ENCODE measurements around the gene GOLGA7B. TPM values are rescaled to one million over a fixed set of nuclear protein-coding genes. Genes with fewer than 3 reads are reported as not detected.

The GOLGA7B gene
- total RNA-seq, 4 donors from 2014 or later: 0.29 to 2.3 (median 0.63) TPM

GRCh38 chr10:97889461-97890265, 40.0 kb downstream of the GOLGA7B start:
- TF ChIP-seq CTCF (IDR thresholded peaks at IDR 0.05 in 4 of 5, conservative IDR thresholded peaks at IDR 0.05 in 1 of 5) (no peak), POLR2A (IDR thresholded peaks at IDR 0.05) (no peak)

GRCh38 chr10:97891497-97892167, 42.0 kb downstream of the GOLGA7B start:
- ATAC-seq: peak in 1 of 2 donors; percentile 28
- TF ChIP-seq POLR2A (IDR thresholded peaks at IDR 0.05) (no peak), CTCF (IDR thresholded peaks at IDR 0.05 in 4 of 5, conservative IDR thresholded peaks at IDR 0.05 in 1 of 5) (no peak)
- H3K9me3 ChIP-seq: no peaks in the 10 kb centered on the region
- H3K27ac ChIP-seq: no peak overlapping the region
- no peaks in the 10 kb centered on the region for H3K36me3 ChIP-seq
- DNase-seq: no peak
- in situ Hi-C loops (cut with MboI; ENCODE audit: low sequenced_read_pairs in 4 of 4): no loop called here
- H3K27me3 ChIP-seq: no peaks in the 10 kb centered on the region
- H3K4me3 ChIP-seq: no peak overlapping the region
- intact Hi-C loops (cut with DNase I; ENCODE audit: low total_unique reads): no loop called here
- H3K4me1 ChIP-seq: peaks cover 0 to 4% of the 10 kb centered on the region in 2 donors

More at GRCh38 chr10:97889461-97890265, 40.0 kb downstream of the GOLGA7B start:
- H3K4me1 ChIP-seq: peaks cover 0 to 4% of the 10 kb centered on the region in 2 donors
- no peak for ATAC-seq
- H3K4me3 ChIP-seq: no peak overlapping the region
- H3K27ac ChIP-seq: no peak overlapping the region
- intact Hi-C loops (cut with DNase I; ENCODE audit: low total_unique reads) (no loop called here), in situ Hi-C loops (cut with MboI; ENCODE audit: low sequenced_read_pairs in 4 of 4) (no loop called here)
- no peaks in the 10 kb centered on the region for H3K36me3 ChIP-seq
- no peaks in the 10 kb centered on the region for H3K27me3 ChIP-seq
- H3K9me3 ChIP-seq: no peaks in the 10 kb centered on the region
- no peak for DNase-seq

GRCh38 chr10:97892506-97892905, 42.9 kb downstream of the GOLGA7B start:
- no peak for DNase-seq
- H3K36me3 ChIP-seq: no peaks in the 10 kb centered on the region
- H3K9me3 ChIP-seq: no peaks in the 10 kb centered on the region
- no peak for ATAC-seq
- TF ChIP-seq CTCF (IDR thresholded peaks at IDR 0.05 in 4 of 5, conservative IDR thresholded peaks at IDR 0.05 in 1 of 5) (no peak), POLR2A (IDR thresholded peaks at IDR 0.05) (no peak)
- no peaks in the 10 kb centered on the region for H3K27me3 ChIP-seq
- intact Hi-C loops (cut with DNase I; ENCODE audit: low total_unique reads) (no loop called here), in situ Hi-C loops (cut with MboI; ENCODE audit: low sequenced_read_pairs in 4 of 4) (no loop called here)
- H3K27ac ChIP-seq: peak overlapping the region in 1 of 4 donors; percentile 46
- H3K4me3 ChIP-seq: no peak overlapping the region
- peaks cover 0 to 4% of the 10 kb centered on the region in 2 donors for H3K4me1 ChIP-seq

GRCh38 chr10:97892939-97893338, 43.3 kb downstream of the GOLGA7B start:
- TF ChIP-seq POLR2A (IDR thresholded peaks at IDR 0.05) (no peak), CTCF (IDR thresholded peaks at IDR 0.05 in 4 of 5, conservative IDR thresholded peaks at IDR 0.05 in 1 of 5) (no peak)
- Histone ChIP-seq H3K4me3 (no peak overlapping the region), H3K9me3 (no peaks in the 10 kb centered on the region), H3K27me3 (no peaks in the 10 kb centered on the region), H3K36me3 (no peaks in the 10 kb centered on the region), H3K27ac (peak overlapping the region in 1 of 4 donors; percentile 46), H3K4me1 (peaks cover 0 to 4% of the 10 kb centered on the region in 2 donors)
- no peak for DNase-seq
- in situ Hi-C loops (cut with MboI; ENCODE audit: low sequenced_read_pairs in 4 of 4) (no loop called here), intact Hi-C loops (cut with DNase I; ENCODE audit: low total_unique reads) (no loop called here)
- ATAC-seq: peak; percentile 57 to 71
